Neutrophil (primary cell): ENCODE results near the gene LRRC8C.

Experiments used
- H3K27ac ChIP-seq: fragments of 200-600 bp; sonication (generic); 2 replicates; pipeline ENCODE4 v1.5.1; 2016; ENCODE audit warnings: mild to moderate bottlenecking, moderate library complexity
- H3K27me3 ChIP-seq: fragments of 200-600 bp; sonication (generic); 2 replicates; pipeline ENCODE4 v1.6.0; 2016; ENCODE audit warnings: mild to moderate bottlenecking
- H3K36me3 ChIP-seq: fragments of 200-600 bp; sonication (generic); 2 replicates; pipeline ENCODE4 v1.5.1; 2017
- H3K4me1 ChIP-seq, 2 experiments: fragments of 200-600 bp in 1 of 2; sonication (generic) in 1 of 2; 1 replicate in 1 of 2; 2 replicates in 1 of 2; pipeline versions ENCODE4 v1.5.1 to v1.6.1; 2013 to 2016; ENCODE audit warnings: low read depth in 1 of 2, low read length in 1 of 2, mild to moderate bottlenecking in 1 of 2, moderate library complexity in 1 of 2; ENCODE audit not compliant: control insufficient read depth in 1 of 2, insufficient read depth in 1 of 2
- H3K4me3 ChIP-seq, 2 experiments: fragments of 200-600 bp in 1 of 2; sonication (generic) in 1 of 2; 1 replicate in 1 of 2; 2 replicates in 1 of 2; pipeline ENCODE4 v1.5.1; 2013 to 2016; ENCODE audit warnings: low read depth in 1 of 2, low read length in 1 of 2, mild to moderate bottlenecking in 1 of 2, moderate library complexity in 1 of 2
- H3K9me3 ChIP-seq: fragments of 200-600 bp; sonication (generic); 2 replicates; pipeline ENCODE4 v1.5.1; 2016
- CTCF ChIP-seq: fragments of 200-600 bp; sonication (generic); IDR thresholded peaks from 2 replicates; pipeline ENCODE4 v1.5.1; 2016; ENCODE audit warnings: antibody characterized with exemption

Gene LRRC8C

GRCh38 chr1:89686520-89686919 is 53.6 kb downstream of the LRRC8C start:
- H3K4me1 ChIP-seq = peaks cover 0 to under 1% of the 10 kb centered on the region in 2 experiments
- H3K9me3 ChIP-seq = no peaks in the 10 kb centered on the region
- TF ChIP-seq CTCF = no peak
- H3K27me3 ChIP-seq = no peaks in the 10 kb centered on the region
- H3K4me3 ChIP-seq = no peak overlapping the region
- no peak overlapping the region for H3K27ac ChIP-seq
- H3K36me3 ChIP-seq = no peaks in the 10 kb centered on the region

- no peak for TF ChIP-seq CTCF
- no peak overlapping the region for H3K27ac ChIP-seq
- no peaks in the 10 kb centered on the region for H3K9me3 ChIP-seq
- no peaks in the 10 kb centered on the region for H3K4me1 ChIP-seq
- H3K27me3 ChIP-seq = no peaks in the 10 kb centered on the region
- H3K4me3 ChIP-seq = no peak overlapping the region
- no peaks in the 10 kb centered on the region for H3K36me3 ChIP-seq
These were observed 54.3 kb downstream of the LRRC8C start for GRCh38 chr1:89687254-89687653.

GRCh38 chr1:89688607-89689006 is 55.7 kb downstream of the LRRC8C start:
- H3K4me1 ChIP-seq = peaks cover 9 to 11% of the 10 kb centered on the region in 2 experiments
- H3K27me3 ChIP-seq = no peaks in the 10 kb centered on the region
- no peak for TF ChIP-seq CTCF
- H3K4me3 ChIP-seq = no peak overlapping the region
- no peak overlapping the region for H3K27ac ChIP-seq
- H3K9me3 ChIP-seq = no peaks in the 10 kb centered on the region
- H3K36me3 ChIP-seq = no peaks in the 10 kb centered on the region

- Histone ChIP-seq H3K4me1 (peaks cover 15 to 18% of the 10 kb centered on the region in 2 experiments), H3K9me3 (no peaks in the 10 kb centered on the region), H3K36me3 (no peaks in the 10 kb centered on the region), H3K27ac (no peak overlapping the region), H3K27me3 (no peaks in the 10 kb centered on the region), H3K4me3 (no peak overlapping the region)
- TF ChIP-seq CTCF = no peak
These were observed 56.3 kb downstream of the LRRC8C start for GRCh38 chr1:89689234-89689633.

GRCh38 chr1:89690595-89690994 is 57.7 kb downstream of the LRRC8C start:
- Histone ChIP-seq H3K4me1 (peaks cover 19 to 22% of the 10 kb centered on the region in 2 experiments), H3K27me3 (no peaks in the 10 kb centered on the region), H3K27ac (no peak overlapping the region), H3K9me3 (no peaks in the 10 kb centered on the region), H3K4me3 (no peak overlapping the region), H3K36me3 (no peaks in the 10 kb centered on the region)
- no peak for TF ChIP-seq CTCF
